SHP77 (cell line): Measurements from ENCODE around the gene CENPT.
"Not testable (repeated sequence)": the region's sequence is repeated elsewhere in the genome, so short reads cannot be mapped to it uniquely, and the experiment has no call there.

Experiments used
- DNase-seq, 2 experiments: peaks; one replicate each; lab custom pipeline; 2025; lab: John Stamatoyannopoulos, UW

CENPT gene

GRCh38 chr16:67877064-67877463 lies 29.6 kb upstream of the CENPT start:
- no peak for DNase-seq

- DNase-seq = no peak
Observed at GRCh38 chr16:67874372-67874771, 26.9 kb upstream of the CENPT start.

- DNase-seq = no peak
Observed at GRCh38 chr16:67873435-67874370, 26.2 kb upstream of the CENPT start.

- DNase-seq = peak; percentile 63 to 69
Observed at GRCh38 chr16:67872631-67873434, 25.3 kb upstream of the CENPT start, which contains the start of gene EDC4. Gene EDC4 (plus strand): TSS chr16:67873052. CDS start chr16:67873262, 210 bp downstream.

GRCh38 chr16:67872131-67872630 lies 24.7 kb upstream of the CENPT start:
- DNase-seq = no peak

- DNase-seq = no peak
Observed at GRCh38 chr16:67871256-67871655, 23.8 kb upstream of the CENPT start.

- no peak for DNase-seq
Observed at GRCh38 chr16:67869653-67870052, 22.2 kb upstream of the CENPT start.

GRCh38 chr16:67868290-67868689 lies 20.8 kb upstream of the CENPT start:
- DNase-seq = no peak

- peak; percentile 11 for DNase-seq
Observed at GRCh38 chr16:67865318-67865717, 17.8 kb upstream of the CENPT start.

GRCh38 chr16:67864594-67864993 lies 17.1 kb upstream of the CENPT start:
- DNase-seq = no peak

- DNase-seq = not testable (repeated sequence)
Observed at GRCh38 chr16:67864044-67864443, 16.6 kb upstream of the CENPT start.

GRCh38 chr16:67862623-67863583 lies 15.4 kb upstream of the CENPT start:
- DNase-seq = no peak

GRCh38 chr16:67861877-67862276 lies 14.4 kb upstream of the CENPT start:
- no peak for DNase-seq

- DNase-seq = no peak
Observed at GRCh38 chr16:67860589-67861398, 13.3 kb upstream of the CENPT start.

- no peak for DNase-seq
Observed at GRCh38 chr16:67858500-67858899, 11.0 kb upstream of the CENPT start.

GRCh38 chr16:67857547-67858233 lies 10.2 kb upstream of the CENPT start:
- DNase-seq = no peak

GRCh38 chr16:67856927-67857546 lies 9.5 kb upstream of the CENPT start:
- DNase-seq = no peak

- no peak for DNase-seq
Observed at GRCh38 chr16:67855789-67856188, 8.3 kb upstream of the CENPT start.

GRCh38 chr16:67853670-67854069 lies 6.2 kb upstream of the CENPT start:
- DNase-seq = no peak

GRCh38 chr16:67848118-67848517 lies 625 bp upstream of the CENPT start:
- no peak for DNase-seq
